Stimulated activated CD4-positive, alpha-beta T cell treated with anti-CD3 and anti-CD28 coated beads, Interleukin-4, amount 100 ng/mL, for 24 hours (primary cell): ENCODE measurements around the gene CDX1.

Source experiments
- DNase-seq: peaks from one replicate; pipeline ENCODE4 v3.0.0-alpha.2; 2020

Gene CDX1

GRCh38 chr5:150184990-150185912, 18.7 kb downstream of the CDX1 start:
- no peak for DNase-seq

GRCh38 chr5:150186137-150186536, 19.6 kb downstream of the CDX1 start:
- DNase-seq = no peak

- DNase-seq = no peak
Observed at GRCh38 chr5:150186897-150187296, 20.3 kb downstream of the CDX1 start.

GRCh38 chr5:150188146-150188842, 21.7 kb downstream of the CDX1 start:
- DNase-seq = no peak

GRCh38 chr5:150189326-150189725, 22.7 kb downstream of the CDX1 start:
- DNase-seq = no peak

GRCh38 chr5:150189728-150190502, 23.3 kb downstream of the CDX1 start, which contains the start of gene SLC6A7:
SLC6A7 (plus strand) TSS chr5:150190062; CDS start chr5:150190328, 266 bp downstream.
- DNase-seq = no peak

GRCh38 chr5:150190503-150190979, 24.0 kb downstream of the CDX1 start:
- DNase-seq = no peak

- no peak for DNase-seq
Observed at GRCh38 chr5:150190987-150191386, 24.4 kb downstream of the CDX1 start.

- no peak for DNase-seq
Observed at GRCh38 chr5:150192462-150192861, 25.9 kb downstream of the CDX1 start.

GRCh38 chr5:150195736-150196485, 29.3 kb downstream of the CDX1 start:
- DNase-seq = no peak

- DNase-seq = no peak
Observed at GRCh38 chr5:150196514-150196913, 29.9 kb downstream of the CDX1 start.

- DNase-seq = no peak
Observed at GRCh38 chr5:150196986-150197385, 30.4 kb downstream of the CDX1 start.

GRCh38 chr5:150197476-150197875, 30.9 kb downstream of the CDX1 start:
- no peak for DNase-seq

GRCh38 chr5:150202501-150202900, 35.9 kb downstream of the CDX1 start:
- DNase-seq = no peak

GRCh38 chr5:150203832-150204589, 37.4 kb downstream of the CDX1 start:
- no peak for DNase-seq

- no peak for DNase-seq
Observed at GRCh38 chr5:150204590-150204960, 38.0 kb downstream of the CDX1 start.

- DNase-seq = no peak
Observed at GRCh38 chr5:150206098-150206778, 39.7 kb downstream of the CDX1 start.

GRCh38 chr5:150206779-150207115, 40.2 kb downstream of the CDX1 start:
- DNase-seq = no peak

GRCh38 chr5:150208187-150209098, 41.9 kb downstream of the CDX1 start:
- DNase-seq = no peak

- DNase-seq = no peak
Observed at GRCh38 chr5:150209099-150209635, 42.6 kb downstream of the CDX1 start.
